Brain pericyte (primary cell): ENCODE results near the gene STARD9.
"Not testable (repeated sequence)": the region's sequence is repeated elsewhere in the genome, so short reads cannot be mapped to it uniquely, and the experiment has no call there.

Experiments used
- DNase-seq: peaks from one replicate; pipeline ENCODE4 v3.0.0-alpha.2; 2012; ENCODE audit warnings: low read depth, low spot score

The STARD9 gene

DNA sequence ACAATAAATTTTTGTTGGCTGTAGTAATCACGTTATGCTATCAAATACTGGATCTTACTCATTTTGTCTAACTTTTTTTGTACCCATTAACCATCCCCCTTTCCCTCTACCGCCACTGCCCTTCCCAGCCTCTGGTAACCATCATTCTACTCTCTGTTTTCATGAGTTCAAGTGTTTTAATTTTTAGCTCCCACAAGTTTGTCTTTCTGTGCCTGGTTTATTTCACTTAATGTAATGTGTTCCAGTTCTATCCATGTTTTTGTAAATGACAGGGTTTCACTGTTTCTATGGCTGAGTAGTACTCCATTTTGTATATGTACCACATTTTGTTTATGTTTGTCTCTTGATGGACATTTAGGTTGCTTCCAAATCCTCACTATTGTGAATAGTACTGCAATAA, 52.1 kb downstream of the STARD9 start:
- DNase-seq: no peak

DNA sequence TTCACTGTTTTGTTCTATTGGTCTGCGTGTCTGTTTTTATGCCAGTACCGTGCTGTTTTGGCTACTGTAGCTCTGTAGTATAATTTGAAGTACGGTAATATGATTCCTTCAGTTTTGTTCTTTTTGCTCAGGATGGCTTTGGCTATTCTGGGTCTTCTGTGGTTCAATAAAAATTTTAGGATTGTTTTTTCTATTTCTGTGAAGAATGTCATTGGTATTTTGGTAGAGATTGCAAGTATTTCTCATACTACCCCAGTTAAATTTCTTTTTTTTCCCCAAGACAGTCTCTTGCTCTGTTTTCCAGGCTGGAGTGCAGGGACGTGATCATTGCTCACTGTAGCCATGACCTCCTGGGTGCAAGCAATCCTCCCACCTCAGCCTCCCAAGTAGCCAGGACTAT, 53.4 kb downstream of the STARD9 start:
- DNase-seq: no peak

DNA sequence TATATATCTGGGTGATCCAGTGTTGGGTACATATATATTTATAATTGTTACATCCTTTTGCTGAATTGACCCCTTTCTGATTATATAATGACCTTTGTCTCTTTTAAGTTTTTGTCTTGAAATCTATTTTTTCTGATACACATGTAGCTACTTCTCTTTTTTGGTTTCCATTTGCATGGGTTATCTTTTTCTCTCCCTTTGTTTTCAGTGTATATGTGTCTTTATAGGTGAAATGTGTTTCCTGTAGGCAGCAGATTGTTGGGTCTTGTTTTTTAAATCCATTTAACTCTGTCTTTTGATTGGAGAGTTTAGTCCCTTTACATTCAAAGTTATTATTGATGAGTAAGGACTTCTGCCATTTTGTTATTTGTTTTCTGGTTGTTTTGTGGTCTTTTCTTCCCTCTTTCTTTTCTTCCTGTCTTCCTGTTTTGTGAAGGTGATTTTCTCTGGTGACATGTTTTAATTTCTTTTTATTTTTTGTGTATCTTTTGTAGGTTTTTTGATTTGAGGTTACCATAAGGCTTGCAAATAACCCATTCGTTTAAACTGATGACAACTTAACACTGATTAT, 56.8 kb downstream of the STARD9 start:
- no peak for DNase-seq

DNA sequence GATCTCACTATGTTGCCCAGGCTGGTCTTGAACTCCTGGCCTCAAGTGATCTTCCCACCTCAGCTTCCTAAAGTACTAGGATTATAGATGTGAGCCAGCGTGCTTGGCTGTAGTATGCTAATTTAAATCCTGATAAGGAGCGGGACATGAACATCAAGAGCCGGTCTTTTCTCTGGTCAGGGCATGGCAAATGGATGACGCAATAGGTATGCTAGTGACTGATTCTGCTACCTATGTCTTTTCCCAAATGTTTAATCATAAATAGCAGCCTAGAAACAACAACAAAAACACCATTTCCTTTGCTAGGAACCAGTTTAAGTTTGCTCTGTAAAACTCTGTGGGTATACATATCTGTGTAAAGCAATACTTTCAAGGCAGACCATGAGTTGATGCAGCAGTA, 64.7 kb downstream of the STARD9 start:
- DNase-seq: no peak

DNA sequence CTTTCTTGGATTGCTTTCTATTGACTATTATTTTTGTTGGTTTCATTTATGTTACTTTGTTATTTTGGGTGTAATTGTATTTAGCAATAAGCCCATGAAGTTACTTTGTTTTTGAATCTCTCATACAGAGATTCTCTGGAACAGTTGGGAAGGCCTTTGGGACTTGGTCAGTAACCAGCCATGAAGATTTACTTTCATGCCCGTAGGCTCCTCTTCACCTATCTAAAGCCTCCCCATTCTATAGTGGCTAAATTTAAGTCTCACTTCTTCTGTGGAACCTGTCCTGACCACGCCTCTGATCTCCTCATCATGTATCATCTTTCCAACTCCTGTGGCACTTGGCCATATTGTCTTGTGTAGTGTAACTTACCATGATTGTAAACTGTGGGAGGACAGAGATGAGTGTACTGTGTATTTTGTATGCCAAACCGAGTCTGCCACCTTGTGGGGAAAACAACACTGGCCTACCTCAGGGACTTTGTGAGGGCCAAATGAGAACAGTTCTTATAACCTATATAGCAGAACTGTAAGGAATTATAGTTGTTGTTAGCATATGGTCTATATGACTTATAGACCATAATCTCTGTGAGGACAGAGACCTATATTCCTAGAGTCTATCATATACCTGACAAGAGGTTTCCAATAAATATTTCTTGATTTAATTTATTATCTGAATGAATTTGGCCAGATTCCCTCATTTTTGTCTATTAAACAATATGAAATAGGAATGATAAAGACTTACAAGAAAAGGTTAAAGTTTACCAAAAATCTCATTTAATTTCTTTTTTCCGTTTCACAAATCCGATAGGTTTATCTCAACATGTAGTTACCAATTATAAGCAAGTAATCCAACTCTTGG, 75.0 kb downstream of the STARD9 start:
- peak; percentile 39 for DNase-seq

DNA sequence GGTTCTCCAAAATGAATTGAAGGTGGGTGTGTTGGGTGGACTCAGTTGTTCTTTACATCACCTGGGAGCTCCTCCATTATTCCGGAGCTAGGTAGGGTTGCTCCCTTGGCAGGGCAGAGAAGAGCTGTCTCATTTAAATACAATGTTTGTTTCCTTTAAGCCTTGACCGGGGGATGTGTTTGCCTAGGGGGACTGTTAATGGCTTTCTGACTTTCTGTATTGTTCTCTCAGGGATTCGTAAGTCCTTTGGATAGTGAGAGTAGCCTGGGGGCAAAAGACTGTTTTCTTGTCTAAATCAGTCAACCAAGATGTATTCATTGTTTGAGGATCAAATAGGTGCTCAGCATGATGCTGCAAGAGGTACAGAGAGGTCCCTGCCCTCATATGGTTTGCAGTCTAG, 90.4 kb downstream of the STARD9 start:
- no peak for DNase-seq

DNA sequence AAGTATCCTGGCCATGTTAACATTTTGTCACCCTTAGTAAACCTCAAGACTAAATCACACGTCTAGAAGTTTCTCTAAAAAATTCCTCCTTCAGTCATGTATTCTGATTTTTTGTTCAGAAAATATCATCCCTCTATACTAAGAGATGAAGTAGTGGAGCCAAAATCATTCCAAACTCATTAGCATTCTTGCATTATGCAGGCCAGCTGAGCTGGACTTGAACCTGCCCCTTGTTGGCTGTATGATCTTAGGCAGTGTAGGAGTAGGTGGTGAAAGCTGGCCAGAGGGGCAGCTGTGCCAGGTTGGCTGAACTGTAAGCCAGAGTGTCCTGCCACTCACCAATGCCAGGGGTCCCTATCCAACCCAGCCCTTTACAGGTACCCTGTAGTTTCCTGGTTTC, 92.4 kb downstream of the STARD9 start:
- DNase-seq: no peak

DNA sequence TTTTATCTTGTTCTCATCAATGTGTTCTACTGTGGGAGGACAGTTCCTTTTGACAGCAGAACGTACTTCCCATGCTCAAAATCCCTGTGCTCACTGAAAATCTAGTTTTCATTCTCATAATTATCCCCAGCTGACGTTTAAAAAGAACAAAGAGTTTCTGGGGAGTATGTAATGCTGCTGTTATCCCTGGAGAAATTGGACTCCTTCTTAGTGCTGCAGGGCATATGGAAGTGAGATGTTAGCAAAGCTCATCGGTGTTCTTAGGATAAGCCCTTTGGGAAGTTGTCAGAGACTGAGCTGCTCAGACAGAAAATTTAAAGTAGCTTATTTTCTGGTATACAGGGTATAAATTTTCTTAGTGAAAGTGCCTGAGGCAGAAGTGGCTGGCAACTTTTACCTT, 95.0 kb downstream of the STARD9 start:
- DNase-seq: no peak

DNA sequence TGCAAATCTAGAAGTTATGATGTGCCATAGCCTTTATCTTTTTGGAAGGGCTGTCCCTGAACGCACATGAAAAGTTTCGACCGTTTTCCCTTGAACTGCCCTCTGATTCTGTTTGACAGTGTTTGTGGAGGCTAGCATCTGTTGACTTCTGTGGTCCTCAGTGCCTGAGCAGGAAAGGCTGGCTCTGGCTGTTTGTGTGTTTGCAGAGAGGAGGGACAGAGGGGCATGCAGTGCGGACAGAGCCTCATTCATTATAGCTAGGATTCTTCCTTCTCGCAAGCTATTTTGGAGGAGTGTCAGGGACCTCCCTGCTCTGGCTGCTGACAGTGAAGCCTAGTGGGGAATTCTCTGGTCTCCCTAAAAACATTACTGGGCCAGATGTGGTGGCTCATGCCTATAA, 97.0 kb downstream of the STARD9 start:
- DNase-seq: no peak

DNA sequence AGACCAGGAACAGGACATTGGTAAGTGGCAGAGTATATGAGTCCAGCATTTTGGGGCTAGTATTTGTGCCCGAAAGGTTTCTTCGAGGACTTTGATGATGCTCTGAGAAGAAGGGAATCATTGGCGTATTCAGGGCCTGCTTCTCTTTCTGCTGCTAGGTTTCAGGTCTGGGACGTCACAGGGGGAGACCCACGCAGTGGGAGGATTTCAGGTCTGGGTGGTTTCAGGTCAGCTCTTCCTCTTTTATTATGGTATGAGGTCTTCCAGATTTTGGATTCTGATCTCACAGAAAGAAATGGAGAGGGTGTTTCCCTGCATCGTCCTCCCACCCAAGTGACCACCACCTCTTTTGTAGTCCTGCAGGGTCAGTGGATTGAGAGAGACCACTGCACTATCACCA, 99.1 kb downstream of the STARD9 start:
- DNase-seq: no peak

DNA sequence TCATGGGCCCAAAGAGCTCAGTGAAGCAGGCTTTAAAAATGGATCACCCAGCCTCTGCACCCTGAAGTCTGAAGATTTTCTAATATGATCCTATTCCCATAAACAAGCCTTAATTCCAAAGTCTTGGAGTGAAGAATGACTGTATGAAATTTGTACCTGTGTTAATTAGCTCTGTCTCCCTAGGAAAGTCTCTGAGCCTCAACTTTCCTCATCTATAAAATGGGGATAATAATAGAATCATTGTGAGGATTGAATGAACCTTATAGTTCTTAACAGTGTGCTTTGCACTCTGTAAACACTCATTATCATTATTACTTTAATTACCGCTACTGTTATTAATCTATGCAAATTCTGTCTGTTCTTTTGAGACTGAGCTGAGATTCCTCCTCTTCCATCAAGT, 99.6 kb downstream of the STARD9 start:
- no peak for DNase-seq

DNA sequence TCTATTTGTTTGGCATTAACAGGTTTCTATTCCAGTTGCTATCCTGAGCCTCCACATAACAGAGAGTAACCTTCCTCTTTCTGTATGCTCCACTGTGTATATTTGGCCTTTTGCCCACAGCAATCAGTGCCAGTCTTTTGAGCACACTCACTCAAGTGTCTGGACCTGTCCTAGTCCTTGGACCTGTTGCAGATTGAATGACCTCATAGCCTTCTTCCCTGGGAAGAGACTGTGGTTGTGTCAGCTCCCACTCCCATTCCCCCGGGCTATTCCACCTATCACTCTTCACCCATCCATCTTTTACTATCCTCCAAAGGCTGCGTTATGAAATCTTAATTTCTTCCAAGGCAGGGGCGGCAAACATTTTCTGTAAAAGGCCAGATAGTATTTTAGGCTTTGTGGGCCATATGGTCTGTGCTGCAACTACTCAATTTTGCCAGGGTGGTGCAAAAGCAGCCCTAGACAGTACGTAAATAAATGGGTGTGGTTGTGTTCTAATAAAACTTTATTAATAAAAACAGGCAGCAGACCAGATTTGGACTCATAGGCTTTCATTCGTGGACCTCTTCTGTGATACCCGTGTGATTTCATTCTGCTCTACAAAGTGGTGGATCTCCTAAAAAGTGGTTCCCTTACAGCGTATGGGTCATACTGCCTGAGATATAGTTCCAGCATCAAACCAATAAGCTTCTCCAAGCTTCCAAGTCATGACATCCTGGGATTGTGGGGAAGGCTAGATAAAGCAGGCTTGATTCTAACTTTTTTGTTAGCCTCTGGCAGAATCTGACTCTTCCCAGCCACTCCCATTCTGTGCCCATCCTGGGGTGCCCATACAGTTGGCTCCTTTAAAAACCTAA, 104.1 kb downstream of the STARD9 start:
- no peak for DNase-seq

DNA sequence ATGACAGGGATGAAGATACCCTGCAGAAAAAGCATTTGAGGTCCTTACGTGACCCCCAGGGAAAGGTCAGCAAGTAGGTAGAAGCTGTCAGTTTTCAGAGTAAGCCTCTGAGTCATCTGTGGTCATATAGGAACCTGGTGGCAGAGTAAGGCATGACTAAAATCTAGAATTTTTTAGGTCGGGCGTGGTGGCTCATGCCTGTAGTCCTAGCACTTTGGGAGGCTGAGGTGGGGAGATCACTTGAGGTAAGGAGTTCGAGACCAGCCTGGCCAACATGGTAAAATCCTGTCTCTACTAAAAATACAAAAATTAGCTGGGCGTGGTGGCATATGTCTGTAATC, 104.7 kb downstream of the STARD9 start:
- DNase-seq: not testable (repeated sequence)

DNA sequence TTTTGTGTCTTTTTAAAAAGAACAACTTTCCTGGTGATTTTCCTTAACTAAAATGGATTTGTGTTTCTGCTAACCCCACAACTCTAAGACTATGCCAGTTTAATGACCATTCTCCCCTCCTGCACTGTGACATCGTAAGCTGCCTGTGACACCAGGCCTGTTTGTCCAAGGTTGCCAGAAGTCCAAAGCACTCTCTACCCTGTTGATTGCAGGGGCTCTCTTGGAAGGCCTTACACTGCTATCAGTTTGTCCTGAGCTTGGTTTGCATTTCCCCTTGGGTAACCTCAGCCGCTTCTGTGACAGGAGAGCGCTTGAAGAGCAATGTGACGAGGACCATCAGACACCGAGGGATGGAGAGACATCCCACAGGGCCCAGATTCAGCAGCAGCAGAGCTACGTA, 105.7 kb downstream of the STARD9 start:
- no peak for DNase-seq

DNA sequence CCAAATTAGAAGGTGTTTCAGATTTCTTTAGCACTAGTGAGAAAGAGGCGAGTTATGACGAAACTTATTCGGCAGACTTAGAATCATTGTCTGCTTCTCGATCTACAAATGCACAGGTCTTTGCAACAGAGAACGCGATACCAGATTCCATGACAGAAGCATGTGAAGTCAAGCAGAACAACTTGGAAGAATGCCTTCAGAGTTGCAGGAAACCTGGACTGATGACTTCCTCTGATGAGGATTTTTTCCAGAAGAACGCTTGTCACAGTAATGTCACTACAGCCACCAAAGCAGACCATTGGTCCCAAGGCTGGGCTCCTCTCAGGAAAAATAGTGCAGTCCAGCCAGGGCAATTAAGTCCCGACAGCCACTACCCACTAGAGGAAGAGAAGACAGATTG, 110.9 kb downstream of the STARD9 start:
- no peak for DNase-seq

DNA sequence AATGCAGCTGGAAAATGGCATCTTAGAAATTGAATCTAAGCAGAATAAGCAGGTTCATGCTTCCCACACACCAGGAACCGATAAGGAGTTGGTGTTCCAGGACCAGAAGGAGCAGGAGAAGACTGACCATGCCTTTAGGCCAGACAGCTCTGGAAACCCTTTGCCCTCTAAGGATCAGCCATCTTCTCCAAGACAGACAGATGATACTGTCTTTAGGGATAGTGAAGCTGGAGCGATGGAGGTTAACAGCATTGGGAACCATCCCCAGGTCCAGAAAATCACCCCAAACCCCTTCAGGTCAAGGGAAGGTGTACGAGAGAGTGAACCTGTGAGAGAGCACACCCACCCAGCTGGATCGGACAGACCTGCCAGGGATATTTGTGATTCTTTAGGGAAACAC, 112.3 kb downstream of the STARD9 start:
- DNase-seq: no peak

DNA sequence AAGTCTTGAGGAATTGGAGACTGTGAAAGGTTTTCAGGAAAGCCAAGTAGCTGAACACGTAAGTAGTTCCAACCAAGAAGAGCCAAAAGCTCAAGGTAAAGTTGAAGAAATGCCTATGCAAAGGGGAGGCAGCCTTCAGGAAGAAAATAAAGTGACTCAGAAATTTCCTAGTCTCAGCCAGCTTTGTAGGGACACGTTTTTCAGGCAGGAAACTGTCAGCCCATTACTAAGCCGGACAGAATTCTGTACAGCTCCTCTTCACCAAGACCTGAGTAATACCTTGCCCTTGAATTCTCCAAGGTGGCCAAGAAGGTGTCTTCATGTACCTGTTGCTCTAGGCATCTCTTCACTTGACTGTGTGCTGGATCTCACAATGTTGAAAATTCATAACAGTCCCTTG, 112.9 kb downstream of the STARD9 start:
- DNase-seq: no peak

DNA sequence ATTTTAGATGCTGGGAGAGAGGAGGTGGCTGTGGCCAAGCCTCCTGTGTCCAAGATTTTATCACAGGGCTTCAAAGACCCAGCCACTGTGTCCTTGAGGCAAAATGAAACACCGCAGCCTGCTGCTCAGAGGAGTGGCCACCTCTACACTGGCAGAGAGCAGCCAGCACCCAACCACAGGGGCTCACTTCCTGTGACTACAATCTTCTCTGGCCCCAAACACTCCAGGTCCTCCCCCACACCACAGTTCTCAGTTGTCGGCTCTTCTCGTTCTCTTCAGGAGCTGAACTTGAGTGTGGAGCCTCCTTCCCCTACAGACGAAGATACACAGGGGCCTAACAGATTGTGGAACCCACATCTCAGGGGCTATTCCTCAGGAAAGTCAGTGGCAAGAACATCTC, 115.9 kb downstream of the STARD9 start:
- DNase-seq: no peak

DNA sequence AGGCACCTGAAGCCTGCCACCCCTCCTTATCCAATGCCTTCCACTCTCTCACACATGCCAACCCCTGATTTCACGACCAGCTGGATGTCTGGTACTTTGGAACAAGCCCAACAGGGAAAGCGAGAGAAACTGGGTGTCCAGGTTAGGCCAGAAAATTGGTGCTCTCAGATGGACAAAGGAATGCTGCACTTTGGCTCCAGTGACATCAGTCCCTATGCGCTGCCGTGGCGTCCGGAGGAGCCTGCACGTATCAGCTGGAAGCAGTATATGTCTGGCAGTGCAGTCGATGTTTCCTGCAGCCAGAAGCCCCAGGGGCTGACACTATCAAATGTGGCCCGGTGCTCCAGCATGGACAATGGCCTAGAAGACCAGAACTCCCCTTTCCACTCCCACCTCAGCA, 116.4 kb downstream of the STARD9 start:
- no peak for DNase-seq

DNA sequence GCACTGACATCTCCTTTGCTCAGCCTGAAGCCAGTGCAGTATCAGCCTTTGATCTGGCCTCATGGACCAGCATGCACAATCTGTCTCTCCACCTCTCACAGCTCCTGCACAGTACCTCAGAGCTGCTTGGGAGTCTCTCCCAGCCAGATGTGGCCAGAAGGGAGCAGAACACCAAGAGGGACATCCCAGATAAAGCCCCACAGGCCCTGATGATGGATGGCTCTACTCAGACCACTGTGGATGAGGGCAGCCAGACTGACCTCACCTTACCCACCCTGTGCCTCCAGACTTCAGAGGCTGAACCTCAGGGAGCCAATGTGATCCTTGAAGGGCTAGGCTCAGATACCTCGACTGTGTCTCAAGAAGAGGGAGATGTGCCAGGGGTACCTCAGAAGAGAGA, 117.1 kb downstream of the STARD9 start:
- no peak for DNase-seq

DNA sequence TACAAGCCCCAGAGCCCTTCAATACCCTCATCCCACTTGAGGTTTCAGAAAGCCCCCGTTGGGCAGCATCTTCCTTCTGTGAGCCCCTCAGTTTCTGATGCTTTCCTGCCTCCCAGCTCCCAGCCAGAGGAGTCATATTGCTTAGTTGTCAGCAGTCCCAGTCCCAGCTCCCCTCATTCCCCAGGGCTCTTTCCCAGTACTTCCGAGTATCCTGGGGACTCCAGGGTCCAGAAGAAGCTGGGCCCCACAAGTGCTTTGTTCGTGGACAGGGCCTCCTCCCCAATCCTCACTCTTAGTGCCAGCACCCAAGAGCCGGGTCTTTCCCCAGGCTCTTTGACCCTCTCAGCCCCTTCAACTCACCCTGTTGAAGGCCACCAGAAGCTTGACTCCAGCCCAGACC, 117.6 kb downstream of the STARD9 start:
- DNase-seq: no peak

DNA sequence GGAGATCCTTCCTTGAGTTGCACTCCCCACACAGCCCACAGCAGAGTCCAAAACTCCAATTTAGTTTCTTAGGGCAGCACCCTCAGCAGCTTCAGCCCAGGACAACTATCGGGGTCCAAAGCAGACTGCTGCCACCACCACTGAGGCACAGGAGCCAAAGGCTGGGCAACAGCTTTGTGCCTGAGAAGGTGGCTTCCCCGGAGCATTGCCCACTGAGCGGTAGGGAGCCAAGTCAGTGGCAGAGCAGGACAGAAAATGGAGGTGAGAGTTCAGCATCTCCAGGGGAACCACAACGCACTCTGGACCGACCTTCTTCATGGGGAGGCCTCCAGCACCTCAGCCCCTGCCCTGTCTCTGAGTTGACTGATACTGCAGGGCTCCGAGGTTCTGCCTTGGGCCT, 118.1 kb downstream of the STARD9 start:
- no peak for DNase-seq

DNA sequence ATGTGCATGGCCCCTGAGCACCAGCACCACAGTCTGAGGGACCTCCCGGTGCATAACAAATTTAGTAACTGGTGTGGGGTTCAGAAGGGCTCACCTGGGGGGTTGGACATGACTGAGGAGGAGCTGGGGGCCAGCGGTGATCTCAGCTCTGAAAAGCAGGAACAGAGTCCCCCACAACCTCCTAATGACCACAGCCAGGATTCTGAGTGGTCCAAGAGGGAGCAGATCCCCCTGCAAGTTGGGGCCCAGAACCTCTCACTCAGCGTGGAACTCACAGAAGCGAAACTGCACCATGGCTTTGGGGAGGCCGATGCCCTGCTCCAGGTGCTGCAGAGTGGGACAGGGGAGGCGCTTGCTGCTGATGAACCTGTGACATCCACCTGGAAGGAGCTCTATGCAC, 118.5 kb downstream of the STARD9 start:
- no peak for DNase-seq
